ENCODE data around the gene SYCE3.

SYCE3 gene

GRCh38 chr22:50599816-50600455, 37.2 kb upstream of the SYCE3 start:
- DNase-seq: peak; percentile 41

- no peak for DNase-seq
These were observed 34.4 kb upstream of the SYCE3 start for GRCh38 chr22:50597097-50597496.

DNA sequence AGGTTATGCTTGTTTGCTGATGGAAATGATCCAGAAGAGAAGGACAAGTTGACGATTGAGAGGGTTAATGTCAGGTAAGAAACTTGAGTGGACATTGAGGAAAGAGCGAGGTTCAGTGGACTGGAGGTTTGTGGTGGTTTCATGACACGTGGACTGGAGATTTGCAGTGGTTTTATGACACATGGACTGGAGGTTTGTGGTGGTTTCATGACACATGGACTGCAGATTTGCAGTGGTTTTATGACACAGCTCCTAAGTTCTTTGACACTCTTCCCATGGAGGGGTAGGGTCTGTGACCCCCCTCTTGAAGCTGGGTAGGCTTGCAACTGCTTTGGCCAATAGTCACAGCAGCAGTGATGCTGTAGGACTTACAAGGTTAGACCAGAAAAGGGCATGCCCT, 32.5 kb upstream of the SYCE3 start:
- no peak for DNase-seq

- no peak for DNase-seq
These were observed 24.7 kb upstream of the SYCE3 start for GRCh38 chr22:50587407-50587806.

- DNase-seq: no peak
These were observed 23.7 kb upstream of the SYCE3 start for GRCh38 chr22:50586416-50586815.

DNA sequence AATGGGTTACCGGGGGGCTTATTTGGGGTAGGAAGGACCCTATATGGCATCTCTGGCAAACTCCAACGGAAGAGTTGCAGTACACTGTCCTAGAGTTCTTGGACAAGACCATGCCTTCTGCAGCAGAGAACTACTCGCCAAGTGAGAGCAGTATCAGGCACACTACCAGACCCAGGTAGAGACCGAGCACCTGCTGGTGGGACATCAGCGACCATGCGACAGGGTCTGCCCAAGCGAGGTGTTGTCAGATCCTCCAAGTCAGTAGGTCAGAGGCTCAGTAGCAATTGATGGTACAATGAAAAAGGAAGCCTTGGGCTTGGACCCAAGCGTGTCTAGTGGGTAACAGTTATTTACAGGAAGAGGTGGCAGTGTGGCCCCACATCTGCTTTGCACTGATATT, 23.1 kb upstream of the SYCE3 start:
- no peak for DNase-seq

GRCh38 chr22:50585238-50585637, 22.5 kb upstream of the SYCE3 start:
- DNase-seq: no peak

GRCh38 chr22:50584106-50585096, 21.7 kb upstream of the SYCE3 start:
- DNase-seq: no peak

- no peak for DNase-seq
These were observed 20.7 kb upstream of the SYCE3 start for GRCh38 chr22:50583294-50583861.

DNA sequence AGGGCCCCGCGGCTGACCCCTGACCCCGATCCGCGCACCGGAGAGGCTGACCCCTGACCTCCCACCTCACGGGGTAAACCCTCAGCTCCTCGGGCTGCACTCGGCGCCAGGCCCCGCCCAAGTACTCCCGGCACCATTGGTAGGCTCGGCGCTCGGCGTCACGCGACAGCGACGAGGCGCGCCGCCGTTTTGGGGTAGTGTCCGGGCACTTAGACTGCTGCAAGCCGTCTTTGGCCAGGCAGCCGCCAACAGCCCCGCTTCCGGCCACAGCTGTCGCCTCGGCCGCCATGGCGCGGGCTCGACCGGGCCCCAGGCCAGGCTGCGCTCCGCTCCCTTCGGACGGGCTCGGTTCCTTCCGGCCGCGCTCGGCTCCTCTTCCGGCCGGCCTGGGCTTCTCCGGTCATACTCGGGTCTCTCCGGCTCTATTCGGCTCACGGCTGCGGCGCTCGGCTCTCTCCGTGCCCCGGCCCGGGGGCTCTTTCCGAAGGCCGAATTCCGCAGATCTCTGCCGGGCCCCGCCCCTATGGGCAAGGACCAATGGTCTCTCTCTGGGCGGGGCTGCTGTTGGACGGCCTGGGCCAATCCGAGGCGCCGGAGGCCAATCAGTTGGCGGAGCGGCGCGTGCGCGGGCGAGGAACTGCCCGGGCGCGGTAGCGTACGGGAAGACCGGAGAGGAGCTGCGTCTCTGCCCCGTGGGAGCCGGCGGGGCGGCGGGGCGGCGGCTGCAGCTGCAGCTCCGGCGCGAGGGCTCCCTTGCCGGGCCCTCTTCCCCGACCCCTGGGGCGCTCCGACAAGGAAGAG, 20.0 kb upstream of the SYCE3 start, which contains the start of gene CHKB:
TSS of gene CHKB (minus strand) at position 357 of the 801 bp plus-strand sequence. CDS start at position 289, 68 bp downstream.
- peak; percentile 97 for DNase-seq

- no peak for DNase-seq
These were observed 19.3 kb upstream of the SYCE3 start for GRCh38 chr22:50581950-50582492.

DNA sequence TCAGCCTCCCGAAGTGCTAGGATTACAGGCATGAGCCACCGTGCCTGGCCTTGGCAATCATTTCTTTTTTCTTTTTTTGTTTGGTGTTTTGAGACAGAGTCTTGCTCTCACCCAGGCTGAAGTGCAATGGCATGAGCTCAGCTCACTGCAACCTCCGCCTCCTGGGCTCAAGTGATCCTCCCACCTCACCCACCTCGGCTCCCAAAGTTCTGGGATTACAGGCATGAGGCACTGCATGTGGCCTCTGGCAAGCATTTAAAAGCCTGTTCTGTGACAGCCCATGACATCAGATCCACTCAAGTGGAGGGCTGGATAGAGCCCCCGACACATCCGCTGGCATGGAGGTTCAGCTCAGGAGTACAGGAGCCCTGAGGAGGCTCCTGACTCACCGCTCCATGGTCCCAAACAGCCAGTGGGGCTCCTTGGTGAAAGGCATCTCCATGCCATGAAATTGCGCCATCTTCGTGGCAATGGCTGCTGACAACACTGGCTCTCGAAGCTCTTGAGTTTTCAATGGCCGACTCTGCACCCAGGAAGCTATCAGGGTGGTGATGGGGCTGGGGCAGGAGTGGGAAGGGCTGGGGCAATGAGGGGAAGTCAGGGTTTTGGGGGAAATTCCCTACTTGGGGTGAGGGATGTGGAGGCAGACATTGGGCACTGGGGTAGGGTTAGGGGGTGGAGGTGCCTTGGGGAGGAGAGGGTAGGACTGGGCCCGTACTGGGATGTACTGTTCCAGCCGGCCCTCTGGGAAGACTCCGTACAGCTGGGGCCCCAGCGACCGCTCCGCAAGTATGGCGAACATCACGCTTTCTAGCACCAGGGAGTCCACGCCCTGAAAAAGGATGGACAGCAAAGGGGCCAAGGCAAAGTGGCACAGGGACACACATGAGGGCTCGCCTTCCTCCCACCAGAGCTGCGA, 18.6 kb upstream of the SYCE3 start:
- DNase-seq: no peak

DNA sequence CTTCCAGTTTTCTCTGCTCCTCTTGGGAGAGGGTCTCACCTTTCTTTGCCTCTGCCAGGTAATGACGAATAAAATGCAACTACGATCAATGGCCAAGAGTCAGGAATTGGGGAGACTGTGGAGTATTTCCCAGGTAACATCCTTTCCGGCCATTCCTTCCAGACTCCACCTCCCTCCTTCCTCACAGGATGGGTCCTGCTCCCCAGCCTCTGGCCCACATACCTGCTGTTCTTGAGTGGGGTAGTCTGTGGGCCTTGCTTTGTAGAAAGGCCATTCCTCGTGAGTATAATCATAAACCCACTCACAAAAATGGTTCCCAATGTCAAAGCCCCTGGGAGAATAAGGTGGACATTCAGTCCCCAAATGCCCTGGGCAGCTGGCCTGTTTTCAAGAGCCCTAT, 17.0 kb upstream of the SYCE3 start:
- no peak for DNase-seq

DNA sequence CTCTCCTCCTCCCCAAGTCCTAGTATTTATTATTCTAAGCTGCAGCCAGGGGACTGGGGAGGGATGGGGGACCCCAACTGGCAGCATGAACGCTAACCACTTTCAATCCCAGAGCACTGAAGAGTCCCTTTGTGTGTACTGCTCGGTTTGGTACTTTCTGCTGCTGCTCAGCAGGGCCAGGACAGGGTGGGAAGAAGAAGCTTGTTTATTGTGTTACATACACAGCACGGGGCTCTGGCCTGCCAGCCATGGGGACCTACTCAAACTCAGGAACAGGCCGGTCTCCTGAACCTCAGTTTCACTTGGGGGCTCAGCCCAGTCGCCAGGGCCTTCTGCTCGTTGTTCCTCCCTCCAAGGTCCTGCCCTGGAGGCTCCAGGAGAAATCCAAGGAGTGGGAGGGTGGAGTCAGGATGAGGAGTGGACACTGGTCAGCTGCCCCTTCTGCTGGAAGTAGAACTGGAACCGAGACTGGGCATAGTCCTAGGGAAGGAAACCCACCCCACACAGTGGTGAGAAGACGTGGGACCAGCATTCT, 16.1 kb upstream of the SYCE3 start:
- no peak for DNase-seq

DNA sequence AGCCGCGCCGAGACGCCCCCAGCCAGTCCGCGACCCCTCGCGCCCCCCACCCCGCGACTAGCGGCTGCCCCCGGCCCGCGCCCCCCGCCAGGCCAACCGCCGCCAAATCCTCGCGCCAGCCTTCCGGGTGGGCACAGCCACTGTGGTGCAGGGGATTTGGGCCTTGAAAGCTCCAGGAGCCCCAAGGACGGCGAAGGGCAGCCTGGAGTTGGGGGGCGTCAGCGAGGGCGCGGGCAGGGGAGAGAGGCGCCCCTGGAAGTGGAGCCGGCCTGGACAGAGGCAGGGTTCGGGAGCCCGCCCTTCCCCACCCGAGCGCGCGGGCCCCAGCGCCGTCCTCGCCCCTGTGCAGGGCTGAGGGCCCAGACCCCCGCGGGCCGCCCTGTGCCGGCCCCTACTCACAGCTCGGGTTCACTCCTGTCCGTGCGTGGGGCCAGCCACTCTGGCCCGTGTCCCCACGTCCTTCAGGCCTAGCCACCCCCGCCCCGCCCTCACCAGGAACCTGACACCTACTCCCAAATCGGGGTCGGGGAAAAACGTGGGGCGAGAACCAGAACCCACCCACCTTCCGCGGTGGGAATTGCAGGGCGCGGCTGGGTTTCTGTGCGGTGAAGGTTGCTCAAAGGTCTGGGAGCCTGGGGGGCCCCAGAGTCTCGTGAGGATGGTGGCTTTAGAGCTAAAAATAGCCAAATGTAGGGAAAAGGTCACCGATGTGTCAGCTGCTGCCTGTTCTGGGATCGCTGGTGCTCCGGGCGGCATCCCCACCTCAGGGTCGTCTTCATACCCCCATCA, 15.5 kb upstream of the SYCE3 start, which contains the start of gene CPT1B:
TSS of gene CPT1B (minus strand) at position 441 of the 789 bp plus-strand sequence. CDS start 512 bp downstream, outside the sequence.
- DNase-seq: no peak

DNA sequence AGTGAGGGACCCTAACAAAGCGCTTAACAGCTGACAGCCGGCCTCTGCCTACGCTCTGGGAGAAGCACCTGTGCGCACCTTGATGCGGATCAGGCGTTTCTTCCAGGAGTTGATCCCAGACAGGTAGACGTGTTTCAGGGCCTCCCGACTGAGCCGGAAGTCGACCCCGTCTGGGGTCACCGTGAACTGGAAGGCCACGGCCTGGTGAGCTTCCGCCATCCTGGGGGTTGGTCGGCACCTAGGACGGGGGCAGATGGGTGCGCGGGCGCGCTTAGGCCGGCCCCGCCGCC, 14.9 kb upstream of the SYCE3 start:
- DNase-seq: no peak

- DNase-seq: no peak
These were observed 14.3 kb upstream of the SYCE3 start for GRCh38 chr22:50576806-50577696.

- DNase-seq: no peak
These were observed 13.4 kb upstream of the SYCE3 start for GRCh38 chr22:50576070-50576469.

DNA sequence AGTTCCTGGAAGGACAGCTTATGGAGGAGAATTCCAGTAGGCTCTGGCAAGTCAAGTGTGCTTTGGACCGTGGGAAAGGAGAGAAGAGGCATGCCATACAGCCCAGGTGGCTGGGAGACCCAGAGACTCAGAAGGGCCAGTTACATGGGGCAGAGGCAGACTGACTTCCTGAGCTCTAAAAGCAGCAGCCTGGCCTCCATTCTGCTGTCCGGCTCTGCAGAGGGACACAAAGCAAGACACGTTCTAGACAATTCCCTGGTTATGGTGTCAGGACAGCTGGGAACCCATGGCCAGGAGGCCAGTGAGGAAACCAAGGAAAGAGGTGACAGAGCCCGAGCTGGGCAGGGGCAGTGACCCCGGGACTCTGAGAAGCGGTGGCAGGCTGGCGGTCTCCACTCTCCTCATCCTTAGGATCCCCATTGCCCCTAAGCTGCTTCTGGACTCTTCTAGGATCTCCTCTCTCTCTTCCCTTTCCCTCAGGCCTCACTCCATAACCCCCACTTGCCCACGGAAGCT, 12.8 kb upstream of the SYCE3 start:
- no peak for DNase-seq
